K562 (cell line): Measurements from ENCODE around the gene DYNC2I2. TPM values are rescaled to one million over a fixed set of nuclear protein-coding genes. Genes with fewer than 3 reads are reported as not detected.

Experiments
- IRF1 ChIP-seq: sonication (generic); formaldehyde crosslinking; IDR thresholded peaks from 2 replicates; pipeline ENCODE4 v1.8.0; 2022; ENCODE audit warnings: missing genetic modification reagents, mild to moderate bottlenecking, borderline replicate concordance
- JUN ChIP-seq, 2 experiments: sonication (generic) in 1 of 2; formaldehyde crosslinking in 1 of 2; IDR thresholded peaks; 2 replicates each; pipeline versions ENCODE4 v1.6.1 to v1.8.0; 2012 to 2022; ENCODE audit warnings: borderline replicate concordance in 2 of 2, mild to moderate bottlenecking in 2 of 2, improper control_type of control experiment in 1 of 2, low read depth in 1 of 2, low read length in 1 of 2, missing genetic modification reagents in 1 of 2
- STAT6 ChIP-seq: sonication (generic); formaldehyde crosslinking; IDR thresholded peaks from 2 replicates; pipeline ENCODE4 v1.8.1; 2023; ENCODE audit warnings: mild to moderate bottlenecking, missing genetic modification reagents
- TFE3 ChIP-seq: fragments of 450-650 bp; formaldehyde crosslinking; IDR thresholded peaks from 2 replicates; pipeline ENCODE4 v1.4.0; 2020; ENCODE audit warnings: mild to moderate bottlenecking, mixed read lengths
- TRIM24 ChIP-seq, 2 experiments: fragments of 450-650 bp; IDR thresholded peaks; 2 replicates each; pipeline ENCODE4 v1.6.1; 2016
- ZNF76 ChIP-seq: fragments of 250-450 bp; sonication (Bioruptor Pico); IDR thresholded peaks from 2 replicates; pipeline ENCODE4 v1.4.0; 2020; ENCODE audit warnings: mild to moderate bottlenecking, moderate library complexity, borderline replicate concordance
- ZNF79 ChIP-seq: fragments of 250-450 bp; sonication (Bioruptor Pico); IDR thresholded peaks from 2 replicates; pipeline ENCODE4 v1.4.0; 2020; ENCODE audit warnings: low read depth, mild to moderate bottlenecking, moderate library complexity
- polyA plus RNA-seq, 8 experiments: library from polyadenylated mRNA; depleted of rRNA in 4 of 8; stranded (reverse) in 5 of 8; unstranded in 3 of 8; fragments of >200 nt; fragmentation: Nextera tagmentation in 2 of 8; fragmentation: Illumina TruSeq in 1 of 8; extraction: Ambion mirVana in 2 of 8; extraction: Trizol in 1 of 8; gene quantifications; 2 replicates each; pipeline versions ENCODE4 v1.2.1 to v1.2.3, GENCODE V29; 2011 to 2014; ENCODE audit warnings: inconsistent platforms in 1 of 8, missing spikeins in 1 of 8
- total RNA-seq, 7 experiments: library from RNA; depleted of rRNA in 6 of 7; stranded (reverse); fragments of >200 nt in 6 of 7; fragmentation: Illumina TruSeq in 2 of 7; extraction: Trizol in 2 of 7; gene quantifications; 2 replicates each; pipeline versions ENCODE4 v1.2.1 to v1.2.3, GENCODE V29; 2011 to 2021; ENCODE audit warnings: low replicate concordance in 1 of 7
- TF ChIP-seq, protein P1 (sequence below): fragments of 200-600 bp; sonication (generic); IDR thresholded peaks from one replicate; pipeline ENCODE4 v1.6.1; 2012; ENCODE audit warnings: mild to moderate bottlenecking, low read depth, low read length, inconsistent platforms

DYNC2I2 gene
- total and polyA plus RNA-seq, 9 of the 15 experiments (the other 6 are each of a cell fraction or from before 2014, with no cell fraction given) = 1.5 to 249 (median 70.0) TPM

GRCh38 chr9:128688501-128689292 lies 32.0 kb upstream of the DYNC2I2 start, which contains the start of gene SET (continued):
- TF ChIP-seq, protein P1, sequence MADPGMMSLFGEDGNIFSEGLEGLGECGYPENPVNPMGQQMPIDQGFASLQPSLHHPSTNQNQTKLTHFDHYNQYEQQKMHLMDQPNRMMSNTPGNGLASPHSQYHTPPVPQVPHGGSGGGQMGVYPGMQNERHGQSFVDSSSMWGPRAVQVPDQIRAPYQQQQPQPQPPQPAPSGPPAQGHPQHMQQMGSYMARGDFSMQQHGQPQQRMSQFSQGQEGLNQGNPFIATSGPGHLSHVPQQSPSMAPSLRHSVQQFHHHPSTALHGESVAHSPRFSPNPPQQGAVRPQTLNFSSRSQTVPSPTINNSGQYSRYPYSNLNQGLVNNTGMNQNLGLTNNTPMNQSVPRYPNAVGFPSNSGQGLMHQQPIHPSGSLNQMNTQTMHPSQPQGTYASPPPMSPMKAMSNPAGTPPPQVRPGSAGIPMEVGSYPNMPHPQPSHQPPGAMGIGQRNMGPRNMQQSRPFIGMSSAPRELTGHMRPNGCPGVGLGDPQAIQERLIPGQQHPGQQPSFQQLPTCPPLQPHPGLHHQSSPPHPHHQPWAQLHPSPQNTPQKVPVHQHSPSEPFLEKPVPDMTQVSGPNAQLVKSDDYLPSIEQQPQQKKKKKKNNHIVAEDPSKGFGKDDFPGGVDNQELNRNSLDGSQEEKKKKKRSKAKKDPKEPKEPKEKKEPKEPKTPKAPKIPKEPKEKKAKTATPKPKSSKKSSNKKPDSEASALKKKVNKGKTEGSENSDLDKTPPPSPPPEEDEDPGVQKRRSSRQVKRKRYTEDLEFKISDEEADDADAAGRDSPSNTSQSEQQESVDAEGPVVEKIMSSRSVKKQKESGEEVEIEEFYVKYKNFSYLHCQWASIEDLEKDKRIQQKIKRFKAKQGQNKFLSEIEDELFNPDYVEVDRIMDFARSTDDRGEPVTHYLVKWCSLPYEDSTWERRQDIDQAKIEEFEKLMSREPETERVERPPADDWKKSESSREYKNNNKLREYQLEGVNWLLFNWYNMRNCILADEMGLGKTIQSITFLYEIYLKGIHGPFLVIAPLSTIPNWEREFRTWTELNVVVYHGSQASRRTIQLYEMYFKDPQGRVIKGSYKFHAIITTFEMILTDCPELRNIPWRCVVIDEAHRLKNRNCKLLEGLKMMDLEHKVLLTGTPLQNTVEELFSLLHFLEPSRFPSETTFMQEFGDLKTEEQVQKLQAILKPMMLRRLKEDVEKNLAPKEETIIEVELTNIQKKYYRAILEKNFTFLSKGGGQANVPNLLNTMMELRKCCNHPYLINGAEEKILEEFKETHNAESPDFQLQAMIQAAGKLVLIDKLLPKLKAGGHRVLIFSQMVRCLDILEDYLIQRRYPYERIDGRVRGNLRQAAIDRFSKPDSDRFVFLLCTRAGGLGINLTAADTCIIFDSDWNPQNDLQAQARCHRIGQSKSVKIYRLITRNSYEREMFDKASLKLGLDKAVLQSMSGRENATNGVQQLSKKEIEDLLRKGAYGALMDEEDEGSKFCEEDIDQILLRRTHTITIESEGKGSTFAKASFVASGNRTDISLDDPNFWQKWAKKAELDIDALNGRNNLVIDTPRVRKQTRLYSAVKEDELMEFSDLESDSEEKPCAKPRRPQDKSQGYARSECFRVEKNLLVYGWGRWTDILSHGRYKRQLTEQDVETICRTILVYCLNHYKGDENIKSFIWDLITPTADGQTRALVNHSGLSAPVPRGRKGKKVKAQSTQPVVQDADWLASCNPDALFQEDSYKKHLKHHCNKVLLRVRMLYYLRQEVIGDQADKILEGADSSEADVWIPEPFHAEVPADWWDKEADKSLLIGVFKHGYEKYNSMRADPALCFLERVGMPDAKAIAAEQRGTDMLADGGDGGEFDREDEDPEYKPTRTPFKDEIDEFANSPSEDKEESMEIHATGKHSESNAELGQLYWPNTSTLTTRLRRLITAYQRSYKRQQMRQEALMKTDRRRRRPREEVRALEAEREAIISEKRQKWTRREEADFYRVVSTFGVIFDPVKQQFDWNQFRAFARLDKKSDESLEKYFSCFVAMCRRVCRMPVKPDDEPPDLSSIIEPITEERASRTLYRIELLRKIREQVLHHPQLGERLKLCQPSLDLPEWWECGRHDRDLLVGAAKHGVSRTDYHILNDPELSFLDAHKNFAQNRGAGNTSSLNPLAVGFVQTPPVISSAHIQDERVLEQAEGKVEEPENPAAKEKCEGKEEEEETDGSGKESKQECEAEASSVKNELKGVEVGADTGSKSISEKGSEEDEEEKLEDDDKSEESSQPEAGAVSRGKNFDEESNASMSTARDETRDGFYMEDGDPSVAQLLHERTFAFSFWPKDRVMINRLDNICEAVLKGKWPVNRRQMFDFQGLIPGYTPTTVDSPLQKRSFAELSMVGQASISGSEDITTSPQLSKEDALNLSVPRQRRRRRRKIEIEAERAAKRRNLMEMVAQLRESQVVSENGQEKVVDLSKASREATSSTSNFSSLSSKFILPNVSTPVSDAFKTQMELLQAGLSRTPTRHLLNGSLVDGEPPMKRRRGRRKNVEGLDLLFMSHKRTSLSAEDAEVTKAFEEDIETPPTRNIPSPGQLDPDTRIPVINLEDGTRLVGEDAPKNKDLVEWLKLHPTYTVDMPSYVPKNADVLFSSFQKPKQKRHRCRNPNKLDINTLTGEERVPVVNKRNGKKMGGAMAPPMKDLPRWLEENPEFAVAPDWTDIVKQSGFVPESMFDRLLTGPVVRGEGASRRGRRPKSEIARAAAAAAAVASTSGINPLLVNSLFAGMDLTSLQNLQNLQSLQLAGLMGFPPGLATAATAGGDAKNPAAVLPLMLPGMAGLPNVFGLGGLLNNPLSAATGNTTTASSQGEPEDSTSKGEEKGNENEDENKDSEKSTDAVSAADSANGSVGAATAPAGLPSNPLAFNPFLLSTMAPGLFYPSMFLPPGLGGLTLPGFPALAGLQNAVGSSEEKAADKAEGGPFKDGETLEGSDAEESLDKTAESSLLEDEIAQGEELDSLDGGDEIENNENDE = no peak
- TF ChIP-seq TRIM24 (IDR thresholded peaks at IDR 0.05) (peak; percentile 73 to 84; a peak in 3 of 4 replicates), ZNF79 (CRISPR knock-in tag) (no peak), JUN (IDR thresholded peaks at IDR 0.05; ENCODE audit: borderline replicate concordance, low read depth, low read length) (peak; percentile 51; the same call in 1 of the 2 replicates), JUN (CRISPR knock-in tag; IDR thresholded peaks at IDR 0.05; ENCODE audit: borderline replicate concordance) (no peak), ZNF76 (peak; percentile 95), IRF1 (CRISPR knock-in tag) (0 out of 2 replicates have a peak, but pooled peaks have one; percentile 66), TFE3 (peak; percentile 94), STAT6 (CRISPR knock-in tag) (peak; percentile 72; the same call in 1 of the 2 replicates)
